Left ventricle myocardium inferior (tissue), 1 donor: Measurements from ENCODE around the gene PHC3. TPM values are rescaled to one million over a fixed set of nuclear protein-coding genes. Genes with fewer than 3 reads are reported as not detected.

ENCODE experiments used
- DNase-seq: peaks from one replicate; pipeline ENCODE4 v3.0.0-alpha.2; 2020
- H3K27ac ChIP-seq: fragments of 200-600 bp; replicated peaks from 2 replicates; pipeline ENCODE4 v1.8.0; 2021
- H3K27me3 ChIP-seq: fragments of 200-600 bp; 2 replicates; pipeline ENCODE4 v1.8.0; 2021; ENCODE audit warnings: low read depth
- H3K36me3 ChIP-seq: fragments of 200-600 bp; 2 replicates; pipeline ENCODE4 v1.8.0; 2021
- H3K4me1 ChIP-seq: fragments of 200-600 bp; 2 replicates; pipeline ENCODE4 v1.8.0; 2021
- H3K4me3 ChIP-seq: fragments of 200-600 bp; 2 replicates; pipeline ENCODE4 v1.8.0; 2021; ENCODE audit warnings: mild to moderate bottlenecking, moderate library complexity
- H3K9me3 ChIP-seq: fragments of 200-600 bp; replicated peaks from 2 replicates; pipeline ENCODE4 v1.8.0; 2021
- CTCF ChIP-seq: fragments of 200-600 bp; IDR thresholded peaks from 2 replicates; pipeline ENCODE4 v1.8.0; 2021; ENCODE audit warnings: antibody characterized with exemption, mild to moderate bottlenecking, borderline replicate concordance
- intact Hi-C: fragments of 100-400 bp; cut with micrococcal nuclease; formaldehyde crosslinking; loops from one replicate; pipeline ENCODE4 v1.11.0; 2022
- total RNA-seq: library from RNA; stranded (reverse); fragmentation: NEBNext Ultra II Directional; extraction: Animal tissue kit (Norgen Biotek cat#: 25700); gene quantifications from one replicate; pipeline ENCODE4 v1.2.1, GENCODE V29; 2021
- donor health status: DM: no; HTN: yes; CAD: no; lungs with severe emphysema.

The PHC3 gene
- total RNA-seq, 1 donor from 2014 or later: 53.1 TPM

DNA sequence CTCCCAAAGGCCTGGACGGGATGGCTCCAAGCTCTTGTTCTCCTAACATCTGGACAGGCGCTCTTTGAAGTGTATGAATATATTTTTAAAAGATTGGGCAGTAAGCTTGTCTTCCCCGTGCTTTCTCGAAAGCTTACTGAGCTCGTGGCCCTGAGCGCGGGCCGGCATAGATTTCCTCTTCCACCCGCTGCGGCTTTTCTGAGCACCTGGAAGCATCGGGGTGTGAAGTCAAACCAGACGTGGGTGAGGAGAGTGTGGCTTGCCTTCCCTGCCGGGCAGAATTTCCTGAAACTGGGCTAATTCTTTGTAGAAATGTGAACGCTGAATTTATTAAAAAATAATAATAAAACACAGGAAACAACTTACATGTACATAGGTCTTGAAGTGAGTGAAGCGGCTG, 117.8 kb downstream of the PHC3 start:
- Histone ChIP-seq H3K27ac (no peak overlapping the region), H3K4me3 (no peak overlapping the region), H3K9me3 (no peaks in the 10 kb centered on the region), H3K4me1 (no peaks in the 10 kb centered on the region), H3K36me3 (no peaks in the 10 kb centered on the region), H3K27me3 (no peaks in the 10 kb centered on the region)
- DNase-seq: no peak
- no peak for TF ChIP-seq CTCF
- intact Hi-C loops: no loop called here

GRCh38 chr3:170062769-170063168, 118.8 kb downstream of the PHC3 start:
- TF ChIP-seq CTCF: no peak

DNA sequence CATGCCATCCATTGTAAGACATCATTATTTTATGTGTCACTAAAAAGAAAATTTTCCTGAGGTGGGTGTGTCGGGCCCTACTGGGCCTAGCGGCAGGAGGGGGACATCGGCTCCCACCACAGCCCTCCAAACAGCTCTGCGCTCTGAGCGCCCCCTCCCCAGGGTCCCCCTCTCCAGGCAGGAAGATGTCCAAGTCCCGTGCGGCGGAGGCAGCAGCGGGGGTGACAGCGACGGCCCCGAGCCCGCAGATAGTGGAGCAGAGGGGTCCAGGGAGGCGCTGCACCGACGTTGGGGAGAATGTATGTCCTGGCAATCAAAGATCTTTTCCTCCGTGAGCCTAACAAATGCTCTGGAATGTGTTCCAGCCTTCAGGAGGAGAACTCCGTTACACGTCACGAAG, 119.5 kb downstream of the PHC3 start:
- H3K9me3 ChIP-seq: no peaks in the 10 kb centered on the region
- no peaks in the 10 kb centered on the region for H3K27me3 ChIP-seq
- intact Hi-C loops: no loop called here

More at GRCh38 chr3:170062769-170063168, 118.8 kb downstream of the PHC3 start:
- no peak overlapping the region for H3K4me3 ChIP-seq
- H3K4me1 ChIP-seq: no peaks in the 10 kb centered on the region
- no peak overlapping the region for H3K27ac ChIP-seq
- H3K36me3 ChIP-seq: no peaks in the 10 kb centered on the region
- intact Hi-C loops: no loop called here
- H3K27me3 ChIP-seq: no peaks in the 10 kb centered on the region
- no peak for DNase-seq
- H3K9me3 ChIP-seq: no peaks in the 10 kb centered on the region

GRCh38 chr3:170059447-170059846, 122.1 kb downstream of the PHC3 start:
- intact Hi-C loops: no loop called here
- DNase-seq: no peak
- Histone ChIP-seq H3K27me3 (no peaks in the 10 kb centered on the region), H3K4me1 (no peaks in the 10 kb centered on the region), H3K9me3 (no peaks in the 10 kb centered on the region), H3K27ac (no peak overlapping the region), H3K36me3 (no peaks in the 10 kb centered on the region), H3K4me3 (no peak overlapping the region)
- TF ChIP-seq CTCF: no peak

More for the DNA sequence above, 119.5 kb downstream of the PHC3 start:
- H3K4me3 ChIP-seq: no peak overlapping the region
- no peak for TF ChIP-seq CTCF
- no peak overlapping the region for H3K27ac ChIP-seq
- no peaks in the 10 kb centered on the region for H3K4me1 ChIP-seq
- no peak for DNase-seq
- H3K36me3 ChIP-seq: no peaks in the 10 kb centered on the region

- TF ChIP-seq CTCF: no peak
- Histone ChIP-seq H3K4me3 (no peak overlapping the region), H3K36me3 (no peaks in the 10 kb centered on the region), H3K9me3 (no peaks in the 10 kb centered on the region), H3K4me1 (no peaks in the 10 kb centered on the region), H3K27me3 (no peaks in the 10 kb centered on the region), H3K27ac (no peak overlapping the region)
- intact Hi-C loops: no loop called here
- no peak for DNase-seq
These were observed 123.4 kb downstream of the PHC3 start for GRCh38 chr3:170058127-170058526.

GRCh38 chr3:170057550-170057949, 124.0 kb downstream of the PHC3 start:
- no peak for DNase-seq
- Histone ChIP-seq H3K9me3 (no peaks in the 10 kb centered on the region), H3K4me3 (no peak overlapping the region), H3K36me3 (no peaks in the 10 kb centered on the region), H3K4me1 (no peaks in the 10 kb centered on the region), H3K27ac (no peak overlapping the region), H3K27me3 (no peaks in the 10 kb centered on the region)
- intact Hi-C loops: no loop called here
- TF ChIP-seq CTCF: no peak
